Right lung (tissue), 10 donors: ENCODE results near the gene VCX3A. TPM values are rescaled to one million over a fixed set of nuclear protein-coding genes. Genes with fewer than 3 reads are reported as not detected.
"Not testable (repeated sequence)": the region's sequence is repeated elsewhere in the genome, so short reads cannot be mapped to it uniquely, and the experiment has no call there.

Experiments
- DNase-seq, 2 donors: peaks; one replicate each; pipeline ENCODE4 v3.0.0-alpha.2; 2013
- long read RNA-seq, 8 donors: transcript quantifications; one replicate each; lab custom pipeline, GENCODE V29; 2026
- polyA plus RNA-seq, 5 donors: library from polyadenylated mRNA; unstranded; fragments of 120-200 nt; gene quantifications; one replicate each; pipeline versions ENCODE4 v1.2.1 to v1.2.3, GENCODE V29; 2013; ENCODE audit warnings: inconsistent platforms in 1 of 5, low replicate concordance in 1 of 5; ENCODE audit not compliant: insufficient read length in 5 of 5, insufficient read depth in 1 of 5

The VCX3A gene
- under 1 TPM in 2 of 5 donors, not detected in 3; 0.29 to 0.44 TPM for polyA plus RNA-seq
- long read RNA-seq, donor 1 = 0 reads
- long read RNA-seq, donor 2 = 0 reads
- long read RNA-seq, donor 3 = 0 reads
- long read RNA-seq, donor 4 = 0 reads
- long read RNA-seq, donor 5 = 0 reads
- long read RNA-seq, donor 6 = 0 reads
- long read RNA-seq, donor 7 = 0 reads
- long read RNA-seq, donor 8 = 0 reads

- DNase-seq = not testable (repeated sequence)
Measured at GRCh38 chrX:6535018-6535417, at the start of gene VCX3A. VCX3A (minus strand) TSS chrX:6535118; CDS start chrX:6534497, 621 bp downstream.

DNA sequence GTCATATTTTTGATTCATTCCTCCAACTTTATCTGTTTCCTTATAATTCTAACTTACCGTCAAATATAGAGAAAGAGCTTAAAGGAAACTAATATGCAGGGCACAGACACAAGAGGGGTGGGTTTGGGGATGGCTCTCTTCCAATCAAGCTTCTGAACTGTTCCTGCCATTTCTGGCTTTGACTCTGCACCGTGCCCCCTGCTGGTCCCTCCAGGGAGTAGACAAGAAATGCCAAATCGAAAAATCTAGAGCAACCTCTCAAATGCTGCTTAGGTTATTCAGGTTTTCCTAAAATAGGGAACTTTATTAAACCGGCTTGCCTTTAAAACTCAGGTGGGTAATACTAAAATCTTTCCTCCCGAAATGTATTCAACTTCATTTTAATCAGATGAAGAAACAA, 39.8 kb upstream of the VCX3A start:
- no peak for DNase-seq

- no peak for DNase-seq
Measured at GRCh38 chrX:6568031-6568430, 33.1 kb upstream of the VCX3A start.

DNA sequence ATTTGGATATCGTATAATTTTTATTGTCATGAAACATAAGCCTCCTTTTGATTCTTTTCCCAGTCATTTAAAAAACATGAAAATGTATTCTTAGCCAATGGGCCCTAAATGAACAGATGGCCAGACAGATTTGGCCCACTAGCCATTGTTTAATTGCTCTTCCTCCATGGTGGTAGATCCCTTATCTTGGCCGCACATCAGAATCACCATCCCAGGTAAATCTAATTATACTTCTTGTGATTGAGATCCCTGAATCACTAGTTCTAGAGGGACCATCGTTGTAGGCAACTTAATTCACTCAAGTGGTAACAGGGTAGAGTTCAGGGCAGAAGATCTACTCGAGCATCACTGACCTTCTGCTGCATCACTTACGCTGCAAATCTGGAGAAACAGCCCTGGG, 24.1 kb upstream of the VCX3A start:
- DNase-seq = no peak

- DNase-seq = no peak
Measured at GRCh38 chrX:6557690-6558089, 22.8 kb upstream of the VCX3A start.

DNA sequence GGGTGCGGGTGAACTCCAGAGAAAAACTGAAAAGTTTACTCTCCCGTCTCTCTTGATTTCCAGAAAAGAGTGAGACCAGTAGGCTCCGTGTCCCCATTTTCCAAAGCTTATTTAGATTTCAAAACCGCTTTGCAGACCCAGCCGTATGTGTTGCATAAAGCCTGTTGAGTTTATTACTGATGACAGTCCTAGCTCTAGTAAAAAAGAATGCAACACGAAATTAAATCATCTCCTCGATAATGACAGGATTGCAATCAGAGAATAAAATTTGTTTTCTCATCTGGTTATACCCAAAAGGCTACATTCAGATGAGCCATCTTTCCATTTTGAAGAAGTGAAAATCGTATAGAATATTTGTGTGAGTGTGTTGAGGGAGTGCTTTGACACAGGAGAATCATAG, 16.1 kb upstream of the VCX3A start:
- no peak for DNase-seq

GRCh38 chrX:6545712-6546111, 10.8 kb upstream of the VCX3A start:
- DNase-seq = no peak

GRCh38 chrX:6526564-6527136, 8.3 kb downstream of the VCX3A start:
- no peak for DNase-seq

DNA sequence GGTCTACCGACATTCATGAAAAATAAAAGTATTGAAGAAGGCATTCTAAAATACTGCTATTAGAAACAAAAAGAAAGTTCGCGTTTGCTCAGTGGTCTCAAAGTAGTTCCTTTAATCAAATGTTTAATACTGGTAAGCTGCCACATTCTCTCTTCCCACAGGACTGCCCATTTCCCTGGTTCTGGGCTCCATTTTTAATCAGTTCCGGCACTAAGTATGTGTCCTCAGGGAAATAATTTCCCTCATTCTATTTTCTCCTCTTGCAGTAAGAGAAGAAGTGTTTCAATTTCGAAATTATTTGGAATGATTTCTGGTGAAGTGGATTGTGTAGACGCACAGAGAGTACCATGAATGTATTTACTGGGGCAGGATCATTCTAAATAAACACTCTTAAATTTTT, 17.5 kb downstream of the VCX3A start:
- DNase-seq = no peak

- DNase-seq = no peak
Measured at GRCh38 chrX:6506444-6506843, 28.5 kb downstream of the VCX3A start.

DNA sequence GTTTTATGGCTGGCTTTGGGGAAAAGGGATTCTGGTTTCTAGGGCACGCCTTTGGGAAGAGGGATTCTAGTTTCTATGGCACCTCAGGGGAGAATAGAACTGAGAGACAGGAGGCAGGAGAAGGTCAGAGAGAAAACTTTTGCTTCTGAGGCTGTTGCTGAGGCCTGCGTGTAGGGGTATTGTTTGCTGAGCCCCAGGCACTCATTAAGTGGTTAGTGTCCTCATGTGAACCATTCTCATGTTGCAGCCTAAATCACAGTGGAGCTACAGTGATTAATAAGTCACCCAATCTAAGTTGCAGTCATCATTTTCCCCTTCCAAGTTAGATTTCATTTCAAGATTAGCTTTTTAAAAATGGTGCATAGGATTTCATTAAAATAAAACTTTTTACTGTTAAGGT, 29.0 kb downstream of the VCX3A start:
- DNase-seq = no peak

DNA sequence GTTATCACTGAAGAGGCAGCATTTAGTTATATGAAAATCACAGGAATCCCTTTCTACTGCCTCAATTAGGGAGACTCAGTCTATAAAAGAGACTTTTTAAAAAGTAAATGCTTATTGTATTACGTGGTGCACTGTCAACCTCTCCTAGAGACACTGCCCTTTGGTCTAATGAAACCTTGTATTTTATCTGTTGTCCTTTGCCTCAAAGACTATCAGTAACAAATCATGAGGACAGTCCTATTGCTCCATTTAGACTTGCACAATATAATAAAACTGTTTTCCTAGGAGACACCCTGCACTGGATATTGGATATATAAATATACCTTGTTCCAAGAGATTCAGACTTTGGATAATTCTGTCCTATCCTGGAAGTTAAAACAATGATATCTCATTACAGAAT, 34.2 kb downstream of the VCX3A start:
- no peak for DNase-seq

GRCh38 chrX:6498324-6498723, 36.6 kb downstream of the VCX3A start:
- no peak for DNase-seq
